Transverse colon (tissue), 4 donors: ENCODE data around the gene FRG2.

ENCODE experiments used
- EP300 ChIP-seq: sonication (generic); formaldehyde crosslinking; IDR thresholded peaks from one replicate; pipeline ENCODE4 v1.6.1; 2017; ENCODE audit warnings: antibody characterized with exemption, low read depth
- POLR2A ChIP-seq: fragments of 450-650 bp; IDR thresholded peaks from one replicate; pipeline ENCODE4 v1.6.1; 2016; ENCODE audit warnings: antibody characterized with exemption, mild to moderate bottlenecking, moderate library complexity
- POLR2AphosphoS5 ChIP-seq, 3 donors: sonication (generic); formaldehyde crosslinking; IDR thresholded peaks; one replicate each; pipeline ENCODE4 v1.6.1; 2016; ENCODE audit warnings: antibody characterized with exemption in 3 of 3
- TF ChIP-seq, protein P1 (sequence below), 5 experiments: fragments of 200-600 bp in 3 of 5; fragments of 450-650 bp in 2 of 5; sonication (generic) in 3 of 5; IDR thresholded peaks; 1 replicate in 2 of 5; 2 replicates in 3 of 5; pipeline ENCODE4 v1.5.1; 2016 to 2017; ENCODE audit warnings: antibody characterized with exemption in 5 of 5, inconsistent platforms in 3 of 5, mild to moderate bottlenecking in 2 of 5, moderate library complexity in 1 of 5

DNA sequence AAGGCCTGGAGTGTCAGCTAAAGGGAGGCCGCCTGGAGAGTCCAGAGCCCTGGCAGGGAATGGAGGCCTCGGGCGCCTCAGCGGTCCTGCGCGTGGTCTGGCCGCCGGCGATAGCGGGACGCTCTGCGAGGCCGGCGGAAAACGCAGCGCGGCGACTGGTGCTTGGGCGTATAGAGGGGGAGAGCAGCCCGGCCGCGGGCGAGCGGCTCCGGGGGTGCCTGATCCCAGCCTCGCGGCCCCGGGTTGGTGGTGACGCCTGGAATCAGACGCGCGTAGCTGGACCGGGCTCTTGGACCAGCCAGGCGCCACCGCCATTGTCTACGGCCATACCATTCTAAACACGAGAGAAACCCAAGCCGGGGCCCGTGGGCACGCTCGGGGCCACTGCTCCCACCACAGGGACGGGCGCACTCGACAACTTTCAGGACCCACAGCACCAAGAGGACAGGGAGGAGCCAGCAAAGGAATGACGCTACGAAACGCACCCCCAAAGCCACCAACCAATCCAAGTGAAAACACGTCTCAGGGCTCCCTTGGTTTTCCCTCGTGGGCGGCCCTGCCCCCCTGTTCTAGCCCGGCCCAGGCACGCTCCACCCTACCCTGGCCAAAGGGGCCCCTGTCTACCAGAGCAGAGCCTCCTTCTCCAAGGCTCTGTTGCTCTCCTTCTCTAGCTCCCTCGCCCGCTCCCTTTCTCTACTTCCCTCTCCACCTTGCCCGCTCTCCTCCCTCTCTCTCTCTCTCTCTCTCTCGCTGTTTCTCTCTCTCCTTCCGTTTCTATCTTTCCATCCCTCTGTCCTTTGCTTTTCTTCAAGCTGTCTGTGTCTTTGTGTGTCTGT lies 7.8 kb downstream of the FRG2 start:
- TF ChIP-seq, protein P1, sequence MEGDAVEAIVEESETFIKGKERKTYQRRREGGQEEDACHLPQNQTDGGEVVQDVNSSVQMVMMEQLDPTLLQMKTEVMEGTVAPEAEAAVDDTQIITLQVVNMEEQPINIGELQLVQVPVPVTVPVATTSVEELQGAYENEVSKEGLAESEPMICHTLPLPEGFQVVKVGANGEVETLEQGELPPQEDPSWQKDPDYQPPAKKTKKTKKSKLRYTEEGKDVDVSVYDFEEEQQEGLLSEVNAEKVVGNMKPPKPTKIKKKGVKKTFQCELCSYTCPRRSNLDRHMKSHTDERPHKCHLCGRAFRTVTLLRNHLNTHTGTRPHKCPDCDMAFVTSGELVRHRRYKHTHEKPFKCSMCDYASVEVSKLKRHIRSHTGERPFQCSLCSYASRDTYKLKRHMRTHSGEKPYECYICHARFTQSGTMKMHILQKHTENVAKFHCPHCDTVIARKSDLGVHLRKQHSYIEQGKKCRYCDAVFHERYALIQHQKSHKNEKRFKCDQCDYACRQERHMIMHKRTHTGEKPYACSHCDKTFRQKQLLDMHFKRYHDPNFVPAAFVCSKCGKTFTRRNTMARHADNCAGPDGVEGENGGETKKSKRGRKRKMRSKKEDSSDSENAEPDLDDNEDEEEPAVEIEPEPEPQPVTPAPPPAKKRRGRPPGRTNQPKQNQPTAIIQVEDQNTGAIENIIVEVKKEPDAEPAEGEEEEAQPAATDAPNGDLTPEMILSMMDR (IDR thresholded peaks at IDR 0.05), result no peak
- TF ChIP-seq EP300 (no peak), POLR2A (no peak), POLR2AphosphoS5 (IDR thresholded peaks at IDR 0.05) (no peak)
